HG03025 (cell line): ENCODE measurements around the gene PRKAG1.
"Not testable (repeated sequence)": the region's sequence is repeated elsewhere in the genome, so short reads cannot be mapped to it uniquely, and the experiment has no call there.

ENCODE experiments used
- ATAC-seq: cut with Tn5 transposase; IDR thresholded peaks from one replicate; pipeline ENCODE4 v1.9.1; 2021; ENCODE audit warnings: mild to moderate bottlenecking, moderate library complexity; ENCODE audit not compliant: unreplicated experiment, low FRiP score

The PRKAG1 gene

GRCh38 chr12:49018261-49019119 is at the start of gene PRKAG1:
Gene PRKAG1, minus strand, starts transcription at chr12:49018776. Its CDS starts 36 bp downstream, at chr12:49018740.
- ATAC-seq = peak; percentile 82

GRCh38 chr12:49066120-49066519 is 47.5 kb upstream of the PRKAG1 start:
- ATAC-seq = no peak

- ATAC-seq = no peak
These were observed 46.2 kb upstream of the PRKAG1 start for GRCh38 chr12:49064767-49065152.

GRCh38 chr12:49061916-49062315 is 43.3 kb upstream of the PRKAG1 start:
- ATAC-seq = not testable (repeated sequence)

GRCh38 chr12:49061157-49061650 is 42.6 kb upstream of the PRKAG1 start:
- peak; percentile 17 for ATAC-seq

GRCh38 chr12:49060237-49061156 is 41.9 kb upstream of the PRKAG1 start, which contains the start of gene KMT2D:
Gene KMT2D, minus strand, starts transcription at chr12:49060794. Its CDS starts 5,470 bp downstream, at chr12:49055324.
- ATAC-seq = peak; percentile 43

GRCh38 chr12:49059299-49060171 is 41.0 kb upstream of the PRKAG1 start:
- ATAC-seq = peak; percentile 9

- ATAC-seq = no peak
These were observed 40.4 kb upstream of the PRKAG1 start for GRCh38 chr12:49059045-49059298.

GRCh38 chr12:49058366-49059044 is 39.9 kb upstream of the PRKAG1 start:
- ATAC-seq = no peak

- ATAC-seq = no peak
These were observed 39.3 kb upstream of the PRKAG1 start for GRCh38 chr12:49057888-49058287.

- peak; percentile 50 for ATAC-seq
These were observed 37.6 kb upstream of the PRKAG1 start for GRCh38 chr12:49055978-49056754.

- no peak for ATAC-seq
These were observed 36.5 kb upstream of the PRKAG1 start for GRCh38 chr12:49055092-49055491.

GRCh38 chr12:49054524-49054923 is 35.9 kb upstream of the PRKAG1 start:
- no peak for ATAC-seq

- ATAC-seq = no peak
These were observed 35.5 kb upstream of the PRKAG1 start for GRCh38 chr12:49054096-49054495.

- no peak for ATAC-seq
These were observed 34.1 kb upstream of the PRKAG1 start for GRCh38 chr12:49052451-49053208.

GRCh38 chr12:49051777-49052438 is 33.3 kb upstream of the PRKAG1 start:
- no peak for ATAC-seq

- no peak for ATAC-seq
These were observed 32.8 kb upstream of the PRKAG1 start for GRCh38 chr12:49051373-49051764.
